GM21737 (cell line): ENCODE results near the gene PCMT1.
A peak's percentile ranks its signal among the peaks of the same experiment; 100 is the strongest.
"Not testable (repeated sequence)": the region's sequence is repeated elsewhere in the genome, so short reads cannot be mapped to it uniquely, and the experiment has no call there.

Experiments
- ATAC-seq: cut with Tn5 transposase; IDR thresholded peaks from one replicate; pipeline ENCODE4 v1.9.1; 2021; ENCODE audit warnings: mild to moderate bottlenecking, moderate library complexity; ENCODE audit not compliant: unreplicated experiment

PCMT1 gene

DNA sequence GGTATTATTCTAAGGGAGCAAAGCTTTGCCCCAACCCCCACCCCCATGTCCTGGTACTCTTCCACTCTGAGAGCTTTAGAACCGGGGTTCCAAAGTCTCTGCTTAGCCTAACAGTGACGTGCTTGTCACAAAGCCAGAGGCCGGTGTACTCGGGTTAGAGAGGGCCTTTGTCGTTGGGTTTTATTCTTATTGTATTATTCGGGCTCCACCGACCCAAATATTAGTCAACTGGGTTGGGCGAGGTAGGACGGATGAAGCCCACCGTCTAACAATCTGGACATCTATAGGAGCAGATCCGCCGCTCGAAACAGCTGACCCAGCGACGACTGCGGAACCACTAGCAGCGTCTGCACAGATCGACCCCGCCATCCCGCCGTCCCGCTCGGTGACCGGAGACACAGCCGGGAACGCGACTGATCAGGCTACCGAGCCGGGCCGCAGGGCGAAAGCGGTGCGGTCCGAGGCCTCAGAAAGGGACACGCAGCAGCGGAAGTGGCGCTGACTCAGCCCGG, 403 bp upstream of the PCMT1 start:
- ATAC-seq, result not testable (repeated sequence)

DNA sequence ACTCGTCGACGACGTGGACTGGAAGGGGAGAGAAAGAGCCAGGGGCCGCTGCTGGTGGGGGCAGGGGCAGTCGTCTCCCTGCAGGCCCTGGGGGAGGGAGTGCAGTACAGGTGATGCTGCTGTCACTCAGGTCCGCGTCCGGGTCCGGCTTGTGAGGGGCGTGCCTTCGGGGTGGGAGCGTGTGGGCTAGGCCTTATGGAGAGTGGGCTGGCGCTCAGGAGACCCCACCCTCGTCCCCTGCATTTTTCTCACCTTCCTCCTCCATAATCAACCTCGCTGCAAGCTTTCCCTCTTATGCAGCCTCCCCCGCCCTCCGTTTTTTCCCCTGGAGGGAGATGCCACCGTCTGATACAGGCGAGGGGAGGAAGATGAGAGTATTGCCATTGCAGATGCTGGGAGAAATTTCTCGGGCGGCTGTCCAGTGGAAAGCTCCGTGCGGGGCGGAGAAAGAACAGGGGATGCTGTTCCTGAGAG, 632 bp downstream of the PCMT1 start:
- ATAC-seq, result peak; percentile 34

DNA sequence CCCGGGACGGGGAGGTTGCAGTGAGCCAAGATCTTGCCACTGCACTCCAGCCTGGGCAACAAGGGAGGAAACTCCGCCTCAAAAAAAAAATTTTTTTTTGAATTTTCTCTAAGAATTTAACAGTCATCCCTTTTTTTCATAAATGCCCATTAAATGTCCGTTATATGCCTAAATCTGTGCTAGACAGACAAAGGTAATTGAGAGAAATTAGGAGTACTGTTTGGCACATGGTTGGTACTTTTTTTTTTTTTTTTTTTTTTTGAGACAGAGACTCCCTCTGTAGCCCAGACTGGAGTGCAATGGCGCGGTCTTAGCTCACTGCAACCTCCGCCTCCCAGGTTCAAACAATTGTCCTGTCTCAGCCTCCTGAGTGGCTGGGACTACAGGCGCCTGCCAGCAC, 1.7 kb downstream of the PCMT1 start:
- ATAC-seq, result no peak

DNA sequence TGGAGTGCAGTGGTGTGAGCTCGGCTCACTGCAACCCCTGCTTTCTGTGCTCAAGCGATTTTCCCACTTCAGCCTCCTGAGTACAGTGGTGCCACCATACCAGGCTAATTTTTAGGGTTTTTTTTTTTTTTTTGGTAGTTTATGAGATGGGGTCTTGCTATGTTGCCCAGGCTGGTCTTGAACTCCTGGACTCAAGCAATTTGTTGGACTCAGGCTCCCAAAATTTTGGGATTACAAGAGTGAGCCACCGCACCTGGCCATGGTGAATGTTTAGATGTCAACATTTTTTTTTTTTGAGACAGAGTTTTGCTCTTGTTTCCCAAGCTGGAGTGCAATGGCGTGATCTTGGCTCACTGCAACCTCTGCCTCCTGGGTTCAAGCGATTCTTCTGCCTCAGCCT, 2.4 kb downstream of the PCMT1 start:
- not testable (repeated sequence) for ATAC-seq

DNA sequence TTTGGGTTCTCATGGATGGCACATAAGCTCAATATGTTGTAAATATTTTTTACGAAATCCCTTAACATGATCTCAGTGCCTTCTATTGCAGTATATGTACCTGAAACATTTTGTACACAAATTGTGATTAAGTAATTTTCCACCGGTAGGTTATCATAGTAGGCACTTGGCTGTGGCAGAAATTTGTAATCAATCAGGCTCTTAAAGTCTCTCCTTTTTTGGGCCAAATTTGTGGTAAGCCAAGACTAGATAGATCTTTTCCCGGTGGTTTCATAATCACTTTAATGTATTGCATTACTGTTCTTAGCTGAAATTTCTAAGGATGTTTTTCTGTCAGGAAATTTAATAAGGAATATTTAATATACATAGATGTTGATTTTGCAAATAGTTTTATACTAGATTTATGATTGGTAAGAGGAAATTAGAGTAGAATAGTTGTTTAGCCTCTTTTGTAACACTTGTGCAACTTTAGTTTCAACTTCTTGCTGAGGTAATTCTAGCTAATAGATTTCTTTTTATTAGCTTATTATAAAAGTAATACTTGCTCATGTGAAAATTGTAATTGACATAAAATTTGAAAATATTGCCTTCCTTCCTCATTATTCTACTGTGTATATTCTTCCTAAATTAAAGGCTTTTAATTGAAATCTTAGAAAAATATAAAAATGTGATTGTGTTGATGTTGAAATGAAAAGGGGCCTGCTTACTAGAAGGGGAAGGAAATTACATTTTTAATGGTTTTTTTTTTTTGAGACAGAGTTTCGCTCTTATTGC, 3.2 kb downstream of the PCMT1 start:
- ATAC-seq, result no peak

DNA sequence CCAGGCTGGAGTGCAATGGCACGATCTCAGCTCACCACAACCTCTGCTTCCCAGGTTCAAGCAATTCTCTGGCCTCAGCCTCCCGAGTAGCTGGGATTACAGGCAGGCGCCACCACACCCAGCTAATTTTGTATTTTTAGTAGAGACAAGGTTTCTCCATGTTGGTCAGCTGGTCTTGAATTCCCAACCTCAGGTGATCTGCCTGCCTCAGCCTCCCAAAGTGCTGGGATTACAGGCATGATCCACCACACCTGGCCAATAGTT, 3.8 kb downstream of the PCMT1 start:
- ATAC-seq, result not testable (repeated sequence)

DNA sequence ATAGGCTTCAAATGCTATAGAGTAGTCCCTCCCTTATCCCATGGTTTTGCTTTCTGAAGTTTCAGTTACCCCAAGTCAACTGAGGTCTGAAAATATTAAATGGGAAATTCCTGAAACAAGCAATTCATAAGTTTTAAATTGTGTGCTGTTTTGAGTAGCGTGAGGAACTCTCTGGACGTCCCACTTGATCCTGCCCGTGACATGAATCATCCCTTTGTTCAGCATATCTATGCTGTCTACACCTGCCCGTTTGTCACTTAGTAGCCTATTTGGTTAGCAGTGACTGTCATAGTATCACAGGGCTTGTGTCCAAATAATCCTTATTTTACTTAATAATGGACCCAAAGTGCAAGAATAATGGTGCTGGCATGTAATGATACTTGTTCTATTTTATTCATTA, 5.0 kb downstream of the PCMT1 start:
- ATAC-seq, result no peak

DNA sequence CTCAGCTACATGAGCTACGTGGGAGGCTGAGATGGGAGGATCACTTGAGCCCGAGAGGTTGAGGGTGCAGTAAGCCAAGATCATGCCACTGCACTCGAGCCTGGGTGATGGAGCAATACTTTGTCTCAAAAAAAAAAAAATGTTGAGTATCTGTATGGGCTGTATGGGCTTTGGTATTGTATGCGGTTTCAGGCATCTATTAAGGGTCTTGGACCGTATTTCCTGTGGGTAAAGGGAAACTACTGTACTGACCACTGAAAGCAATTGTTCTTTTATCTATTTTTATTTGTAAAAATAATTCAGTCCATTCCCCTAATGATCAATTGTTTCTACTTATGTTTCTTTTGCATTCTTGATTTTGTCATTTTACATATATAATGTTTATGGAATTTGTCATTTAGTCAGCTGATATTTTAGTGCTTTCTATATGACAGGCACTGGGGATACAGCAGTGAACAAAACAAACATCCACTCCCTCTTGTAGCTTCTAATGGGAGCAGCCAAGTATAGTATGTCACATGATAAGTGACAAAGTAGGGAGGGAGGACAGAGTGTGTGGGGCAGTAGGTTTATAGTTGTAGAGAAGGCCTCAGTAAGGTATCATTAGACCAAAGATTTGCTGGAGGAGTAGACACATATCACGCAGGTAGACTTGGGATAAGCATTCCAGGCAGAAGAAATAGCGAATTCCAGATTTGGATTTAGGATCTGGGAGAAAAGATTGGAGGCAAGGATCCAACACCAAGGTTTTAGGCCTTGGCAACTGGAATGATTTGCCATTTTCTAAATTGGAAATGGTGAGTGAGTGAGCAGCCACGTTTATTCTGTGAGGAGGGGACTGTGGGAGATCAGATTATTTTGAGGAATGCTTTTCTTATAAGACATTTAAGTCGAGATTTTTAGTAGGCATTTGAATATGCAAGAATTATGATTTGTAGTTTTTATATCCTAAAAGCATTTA, 6.0 kb downstream of the PCMT1 start:
- ATAC-seq, result no peak

DNA sequence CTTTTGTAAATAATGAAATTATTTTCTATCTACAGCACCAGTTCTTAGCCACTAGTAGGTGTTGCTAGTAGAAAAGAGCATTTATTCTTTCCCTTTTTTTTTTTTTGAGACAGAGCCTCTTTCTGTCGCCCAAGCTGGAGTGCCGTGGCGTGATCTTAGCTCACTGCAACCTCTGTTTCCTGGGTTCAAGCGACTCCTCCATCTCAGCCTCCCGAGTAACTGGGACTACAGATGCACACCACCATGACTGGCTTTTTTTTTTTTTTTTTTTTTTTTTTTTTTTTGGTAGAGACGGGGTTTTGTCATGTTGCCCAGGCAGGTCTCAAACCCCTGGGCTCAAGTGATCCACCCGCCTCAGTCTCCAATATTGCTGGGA, 6.7 kb downstream of the PCMT1 start:
- no peak for ATAC-seq

DNA sequence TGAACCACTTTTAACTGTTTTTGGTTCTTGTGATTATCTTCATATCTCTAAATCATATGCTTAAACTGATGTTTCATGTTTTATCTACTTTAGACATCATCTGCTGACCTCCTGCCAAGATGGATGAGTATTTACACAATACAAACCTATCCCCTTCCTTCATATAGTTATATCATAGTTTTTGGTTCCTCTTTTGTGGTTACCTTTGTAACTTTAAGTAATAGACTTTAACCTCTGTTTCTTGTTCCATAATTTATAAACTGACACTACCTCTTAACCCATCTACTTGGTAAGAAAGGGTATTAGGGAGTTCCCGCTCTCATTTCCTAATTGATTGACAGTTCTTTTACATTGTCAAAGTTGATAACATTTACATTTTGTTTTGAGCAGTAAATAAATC, 11.9 kb downstream of the PCMT1 start:
- ATAC-seq, result peak; percentile 96

DNA sequence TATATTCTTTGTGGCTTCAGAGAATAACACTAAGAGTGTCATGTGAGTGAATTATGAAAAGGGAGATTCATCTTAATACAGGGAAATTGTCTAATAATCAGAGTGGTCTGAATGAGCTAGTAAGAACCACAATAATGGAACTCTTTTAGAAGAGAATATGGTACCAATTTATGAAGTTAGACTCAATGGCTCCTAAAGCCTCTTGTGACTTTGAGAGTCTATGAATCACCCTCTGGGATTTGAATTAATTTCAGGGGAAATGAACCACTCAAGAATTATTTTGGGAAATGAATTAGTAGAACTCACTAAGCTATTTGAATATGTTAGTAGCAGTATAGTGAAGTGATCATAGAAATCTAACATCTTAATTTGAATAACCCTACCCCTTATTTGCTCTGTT, 14.3 kb downstream of the PCMT1 start:
- no peak for ATAC-seq

DNA sequence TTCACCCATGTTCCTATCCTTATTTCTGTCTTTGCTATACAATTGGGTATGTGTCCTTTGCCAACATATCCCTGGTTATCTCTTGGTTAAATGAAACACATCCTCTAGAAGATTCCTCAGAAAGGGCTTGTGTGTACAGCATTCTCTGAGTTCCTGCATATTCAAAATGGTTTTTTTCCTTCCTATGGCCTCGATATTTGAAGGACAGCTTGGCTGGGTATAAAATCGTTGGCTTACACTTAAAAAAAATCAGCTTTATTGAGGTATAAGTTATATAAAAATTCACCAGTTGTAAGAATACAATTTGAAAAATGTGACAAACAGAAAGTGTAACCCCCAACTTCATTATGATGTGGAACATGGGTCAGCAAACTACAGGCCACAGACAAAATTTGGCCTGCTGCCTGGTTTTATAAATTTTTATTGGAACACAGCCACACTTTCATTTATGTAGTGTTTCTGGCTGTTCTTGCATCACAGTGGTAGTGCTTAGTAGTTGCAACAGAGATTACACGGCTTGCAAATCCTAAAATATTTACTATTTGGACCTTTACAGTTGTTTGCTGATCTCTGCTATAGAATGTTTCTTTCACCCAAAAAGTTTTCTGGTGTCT, 16.7 kb downstream of the PCMT1 start:
- ATAC-seq, result no peak

DNA sequence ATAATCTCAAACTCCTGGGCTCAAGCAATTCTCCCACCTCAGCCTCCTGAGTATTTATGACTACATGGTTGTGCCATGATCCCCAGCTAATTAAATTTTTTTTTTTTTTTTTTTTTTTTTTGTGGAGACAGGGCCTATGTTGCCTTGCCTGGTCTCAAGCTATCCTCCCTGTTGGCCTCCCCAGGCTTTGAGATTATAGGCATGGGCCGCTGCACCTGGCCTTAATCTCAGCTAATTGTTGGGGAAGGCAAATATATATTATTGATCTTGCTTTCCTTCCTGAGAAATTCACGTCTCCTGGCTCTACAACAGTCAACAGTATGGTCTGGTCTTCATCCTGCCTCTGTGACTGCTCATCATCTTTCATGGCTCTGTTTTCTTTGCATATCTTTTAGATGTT, 20.1 kb downstream of the PCMT1 start:
- no peak for ATAC-seq

DNA sequence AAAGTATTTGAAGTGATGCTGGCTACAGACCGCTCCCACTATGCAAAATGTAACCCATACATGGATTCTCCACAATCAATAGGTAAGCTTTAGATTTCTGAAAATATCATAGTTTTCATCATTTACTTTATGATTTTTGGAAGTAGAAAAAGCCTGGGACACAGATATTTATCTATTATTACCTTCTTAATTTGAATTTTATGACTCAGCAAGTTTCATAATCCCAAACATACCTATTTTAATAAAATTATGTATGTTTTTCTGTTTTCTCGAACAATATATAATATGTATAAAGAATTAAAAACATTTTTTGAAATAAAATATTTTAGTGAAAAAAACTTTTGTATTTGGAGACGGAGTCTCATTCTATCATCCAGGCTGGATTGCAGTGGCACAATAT, 21.6 kb downstream of the PCMT1 start:
- no peak for ATAC-seq

DNA sequence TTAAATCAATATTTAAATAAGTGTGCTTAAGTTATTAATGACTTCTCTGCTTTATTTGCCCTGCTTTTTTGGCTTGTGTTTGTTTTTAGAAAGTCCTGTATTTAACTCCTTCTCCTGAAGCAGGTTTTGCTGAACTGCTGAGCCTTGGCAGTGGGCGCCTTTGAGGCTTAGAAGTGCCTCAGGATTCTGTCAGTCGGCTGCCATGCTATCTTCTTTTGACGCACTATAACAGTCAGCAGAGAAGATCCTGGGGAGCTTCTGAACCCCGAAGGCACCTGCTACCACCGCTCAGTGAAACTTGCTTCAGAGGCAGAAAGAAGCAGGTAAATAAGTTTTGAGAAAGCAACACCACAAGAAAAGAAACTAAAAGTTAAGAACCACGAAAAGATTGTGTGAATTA, 22.4 kb downstream of the PCMT1 start:
- ATAC-seq, result no peak

DNA sequence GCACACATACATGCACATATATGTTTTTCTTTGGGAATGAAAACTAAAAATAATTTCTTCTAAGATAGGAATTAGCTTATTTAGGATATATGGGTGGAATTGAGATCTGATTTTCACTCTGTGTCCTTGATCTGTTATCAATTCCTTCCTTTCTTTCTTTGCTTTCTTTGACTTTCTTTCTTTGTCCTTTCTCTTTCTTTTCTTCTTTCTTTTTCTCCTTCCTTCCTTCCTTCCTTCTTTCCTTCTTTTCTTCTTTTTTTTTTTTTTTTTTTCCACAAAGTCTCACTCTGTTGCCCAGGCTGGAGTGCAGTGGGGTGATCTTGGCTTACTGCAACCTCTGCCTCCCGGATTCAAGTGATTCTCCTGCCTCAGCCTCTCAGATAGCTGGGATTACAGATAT, 28.1 kb downstream of the PCMT1 start:
- no peak for ATAC-seq

DNA sequence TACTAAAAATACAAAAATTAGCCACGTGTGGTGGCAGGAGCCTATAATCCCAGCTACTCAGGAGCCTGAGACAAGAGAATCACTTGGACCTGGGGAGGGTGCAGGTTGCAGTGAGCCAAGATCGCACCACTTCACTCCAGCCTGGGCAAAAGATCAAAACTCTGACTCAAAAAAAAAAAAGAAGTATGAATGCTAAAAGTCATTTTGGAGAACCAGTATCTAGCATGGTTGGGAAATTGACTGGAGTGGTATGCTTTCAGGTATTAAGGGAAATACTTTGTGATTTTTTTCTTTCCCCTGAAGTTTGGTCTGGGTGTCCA, 30.1 kb downstream of the PCMT1 start:
- no peak for ATAC-seq

DNA sequence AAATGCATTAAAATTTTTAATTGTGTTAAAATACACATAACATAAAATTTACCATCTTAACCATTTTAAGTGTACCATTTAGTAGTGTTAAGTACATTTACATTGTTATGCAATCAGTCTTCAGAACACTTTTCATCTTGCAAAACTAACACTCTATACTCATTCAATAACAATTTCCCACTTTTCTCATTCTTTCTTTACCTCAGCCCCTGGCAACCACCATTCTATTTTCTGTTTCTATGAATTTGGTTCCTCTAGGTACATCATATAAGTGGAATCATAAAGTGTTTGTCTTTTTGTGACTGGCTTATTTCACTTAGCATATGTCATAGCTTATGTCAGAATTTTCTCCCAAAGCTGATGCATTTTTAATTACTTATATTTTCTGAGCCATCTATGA, 32.2 kb downstream of the PCMT1 start:
- ATAC-seq, result no peak

DNA sequence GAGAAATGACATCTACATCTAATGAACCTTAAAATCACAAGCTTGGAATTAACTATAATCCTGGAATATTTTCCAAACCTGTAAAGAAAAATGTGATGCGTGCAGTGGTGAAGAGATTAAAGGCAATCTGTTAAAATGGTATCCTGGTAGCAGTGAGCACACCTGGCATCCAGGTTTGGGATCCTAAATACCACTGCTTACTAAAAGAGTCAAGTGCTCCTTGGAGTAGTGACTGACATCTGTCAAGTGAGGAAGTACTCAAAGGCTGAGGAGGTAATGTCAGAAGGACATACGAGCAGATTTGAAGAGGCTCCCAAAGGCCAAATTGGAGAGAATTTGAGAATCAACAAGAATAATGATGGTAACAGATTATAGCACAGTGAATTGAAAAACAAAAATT, 32.8 kb downstream of the PCMT1 start:
- ATAC-seq, result no peak

DNA sequence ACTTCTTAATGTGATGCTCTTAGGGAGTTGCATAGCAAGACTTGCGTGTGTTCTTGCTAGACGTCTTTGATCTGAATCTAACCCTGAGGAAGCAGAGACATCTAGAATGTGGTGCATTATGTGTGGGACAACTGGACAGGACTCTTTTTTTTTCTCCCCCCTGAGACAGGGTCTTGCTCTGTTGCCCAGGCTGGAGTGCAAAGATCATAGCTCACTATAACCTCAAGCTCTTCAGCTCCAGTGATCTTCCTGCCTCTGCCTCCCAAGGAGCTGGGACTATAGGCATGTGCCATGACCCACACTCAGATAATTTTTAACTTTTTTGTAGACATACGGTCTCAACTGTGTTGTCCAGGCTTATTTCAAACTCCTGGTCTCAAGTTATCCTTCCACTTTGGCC, 34.0 kb downstream of the PCMT1 start:
- no peak for ATAC-seq

DNA sequence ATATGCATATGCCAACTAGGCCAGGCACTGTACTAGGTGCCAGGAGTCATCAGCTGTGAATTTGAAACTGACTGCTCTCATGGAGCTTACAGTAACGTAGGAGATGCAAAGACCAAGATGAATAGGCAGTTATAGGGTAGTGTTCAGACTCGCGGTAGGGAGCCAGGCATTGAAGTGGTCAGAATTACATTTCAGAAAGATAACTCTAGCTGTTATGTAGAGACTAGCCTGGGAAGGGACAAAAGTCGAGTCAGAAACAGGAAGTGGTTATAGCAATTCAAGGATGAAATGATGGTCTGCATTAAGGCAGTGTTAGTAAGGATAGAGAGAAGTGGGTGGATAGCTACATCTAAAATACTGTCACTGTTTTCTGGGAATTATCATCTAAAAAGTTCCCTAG, 56.6 kb downstream of the PCMT1 start:
- no peak for ATAC-seq

DNA sequence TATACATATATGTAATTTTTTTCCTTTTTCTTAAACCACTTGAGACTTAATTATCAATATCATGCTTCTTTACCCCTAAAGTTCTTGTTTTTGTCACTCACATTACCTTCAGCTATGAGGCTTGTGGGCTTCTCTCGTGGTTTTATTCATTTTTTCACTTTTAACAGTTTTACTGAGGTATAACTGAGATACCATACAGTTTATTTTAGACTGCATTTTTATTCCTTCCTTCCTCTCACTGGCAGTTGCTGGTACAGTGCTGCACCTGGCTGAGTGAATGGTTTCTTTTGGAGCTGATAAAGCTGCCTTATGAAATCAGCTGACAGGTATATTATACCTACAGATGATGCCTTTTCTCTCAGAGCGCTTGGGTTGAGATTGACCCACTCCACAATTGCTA, 60.3 kb downstream of the PCMT1 start:
- no peak for ATAC-seq
